ENCODE data around the gene FOSL2. TPM values are rescaled to one million over a fixed set of nuclear protein-coding genes. Genes with fewer than 3 reads are reported as not detected.

FOSL2 gene
- total RNA-seq, 1 donor from 2014 or later: 185 TPM

DNA sequence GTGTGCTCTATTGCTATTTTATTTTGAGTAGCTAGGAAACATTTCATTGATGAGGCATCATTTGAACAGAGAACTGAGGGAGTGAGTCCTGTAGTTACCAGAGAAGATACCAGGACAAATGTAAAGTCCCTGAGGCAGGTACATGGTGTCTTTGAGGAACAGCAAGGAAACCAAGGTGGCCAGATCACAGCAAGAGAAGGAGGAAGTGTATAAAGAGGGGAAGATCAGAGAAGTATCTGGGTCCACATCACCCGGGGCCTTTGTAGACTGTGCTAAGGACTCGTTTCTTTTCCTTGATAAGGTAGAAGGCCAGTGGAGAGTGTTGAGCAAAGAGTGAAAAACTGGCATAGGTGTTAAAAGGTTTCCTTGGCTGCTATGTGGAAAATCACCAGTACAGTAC is 68.4 kb downstream of the FOSL2 start:
- Histone ChIP-seq H3K4me1 (no peaks in the 10 kb centered on the region), H3K27ac (no peak overlapping the region), H3K4me3 (no peak overlapping the region), H3K27me3 (no peaks in the 10 kb centered on the region), H3K9me3 (peaks cover 0 to 9% of the 10 kb centered on the region in 2 donors), H3K36me3 (no peaks in the 10 kb centered on the region)
- intact Hi-C loops (cut with DNase I): no loop called here
- DNase-seq (ENCODE audit: low spot score in 2 of 2): peak in 1 of 2 donors; percentile 3
- TF ChIP-seq CTCF (IDR thresholded peaks at IDR 0.05): no peak

GRCh38 chr2:28462122-28462521 is 69.5 kb downstream of the FOSL2 start:
- no peak for DNase-seq (ENCODE audit: low spot score in 2 of 2)
- intact Hi-C loops (cut with DNase I): no loop called here
- peaks cover 0 to 9% of the 10 kb centered on the region in 2 donors for H3K9me3 ChIP-seq
- no peak overlapping the region for H3K27ac ChIP-seq
- no peak overlapping the region for H3K4me3 ChIP-seq
- no peaks in the 10 kb centered on the region for H3K36me3 ChIP-seq
- H3K27me3 ChIP-seq: no peaks in the 10 kb centered on the region
- TF ChIP-seq CTCF (IDR thresholded peaks at IDR 0.05): no peak
- H3K4me1 ChIP-seq: no peaks in the 10 kb centered on the region

GRCh38 chr2:28463211-28463816 is 70.7 kb downstream of the FOSL2 start:
- intact Hi-C loops (cut with DNase I): no loop called here
- Histone ChIP-seq H3K27me3 (no peaks in the 10 kb centered on the region), H3K9me3 (peaks cover 0 to 9% of the 10 kb centered on the region in 2 donors), H3K36me3 (no peaks in the 10 kb centered on the region), H3K27ac (no peak overlapping the region), H3K4me1 (no peaks in the 10 kb centered on the region), H3K4me3 (no peak overlapping the region)
- DNase-seq (ENCODE audit: low spot score in 2 of 2): no peak
- TF ChIP-seq CTCF (IDR thresholded peaks at IDR 0.05): no peak

DNA sequence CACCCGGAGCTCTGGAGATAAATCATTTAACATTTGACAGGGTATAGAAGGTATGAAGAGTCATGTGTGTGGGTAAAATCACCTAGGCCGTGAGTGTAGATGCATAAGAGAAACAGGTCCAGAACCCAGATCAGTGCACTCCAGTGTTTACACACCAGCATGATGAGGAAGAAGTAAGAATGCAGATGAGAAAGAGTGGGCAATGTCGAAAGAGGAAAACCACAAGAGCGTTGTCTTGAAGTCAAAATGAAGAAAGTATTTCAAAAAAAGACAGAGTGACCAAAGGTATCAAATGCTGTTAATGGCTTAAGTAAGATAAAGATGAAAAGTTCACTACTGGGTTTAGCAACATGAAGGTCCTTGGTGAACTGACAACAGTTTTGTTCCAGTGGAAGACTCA is 71.2 kb downstream of the FOSL2 start:
- TF ChIP-seq CTCF (IDR thresholded peaks at IDR 0.05): no peak
- Histone ChIP-seq H3K9me3 (peaks cover 0 to 9% of the 10 kb centered on the region in 2 donors), H3K4me3 (no peak overlapping the region), H3K27ac (no peak overlapping the region), H3K4me1 (no peaks in the 10 kb centered on the region), H3K36me3 (no peaks in the 10 kb centered on the region), H3K27me3 (no peaks in the 10 kb centered on the region)
- no peak for DNase-seq (ENCODE audit: low spot score in 2 of 2)
- intact Hi-C loops (cut with DNase I): no loop called here

GRCh38 chr2:28465148-28465885 is 72.7 kb downstream of the FOSL2 start:
- H3K36me3 ChIP-seq: no peaks in the 10 kb centered on the region
- TF ChIP-seq CTCF (IDR thresholded peaks at IDR 0.05): no peak
- DNase-seq (ENCODE audit: low spot score in 2 of 2): no peak
- no peaks in the 10 kb centered on the region for H3K4me1 ChIP-seq
- intact Hi-C loops (cut with DNase I): no loop called here
- no peak overlapping the region for H3K4me3 ChIP-seq
- H3K9me3 ChIP-seq: peaks cover 0 to 9% of the 10 kb centered on the region in 2 donors
- no peak overlapping the region for H3K27ac ChIP-seq
- no peaks in the 10 kb centered on the region for H3K27me3 ChIP-seq

Other genes starting within 250 kb of the FOSL2 start
- gene PLB1, start 103.2 kb downstream of the FOSL2 start, total RNA-seq: 9.7 TPM

All from ascending aorta (tissue), 2 donors.